ENCODE results near the gene SLC13A3.

Gene SLC13A3

GRCh38 chr20:46652699-46653098 lies 1.4 kb upstream of the SLC13A3 start:
- Histone ChIP-seq H3K9me3 (ENCODE audit: control extremely low read depth in 1 of 5, control insufficient read depth in 4 of 5, insufficient read depth in 2 of 5, low read depth in 1 of 5, low read length in 4 of 5) (peaks cover 0 to 3% (median 0%) of the 10 kb centered on the region in 5 experiments), H3K36me3 (ENCODE audit: control insufficient read depth in 4 of 4, insufficient read depth in 4 of 4, low read length in 3 of 4) (no peaks in the 10 kb centered on the region), H3K4me3 (ENCODE audit: control insufficient read depth in 1 of 7, extremely low read depth in 1 of 7, insufficient read depth in 4 of 7, low read depth in 2 of 7, low read length in 6 of 7) (no peak overlapping the region), H3K4me1 (ENCODE audit: control extremely low read depth in 1 of 4, control insufficient read depth in 4 of 4, insufficient read depth in 4 of 4, low read length in 3 of 4) (peaks cover 0 to 7% (median 3%) of the 10 kb centered on the region in 4 experiments), H3K27ac (ENCODE audit: insufficient read depth in 1 of 2, low read depth in 1 of 2, low read length in 2 of 2, poor library complexity in 1 of 2, severe bottlenecking in 2 of 2) (no peak overlapping the region), H3K27me3 (replicated peaks in 2 of 5; ENCODE audit: control insufficient read depth in 4 of 5, insufficient read depth in 5 of 5, low read length in 4 of 5) (peaks cover 13 to 48% (median 20%) of the 10 kb centered on the region in 5 experiments)
- ChIA-PET POLR2A (no interaction called here), CTCF (interaction anchor here (0.9 kb wide), 1 partner anchor 327 kb away, joined by 3 read pairs; no protein-coding TSS in a partner anchor)
- DNase-seq: no peak

GRCh38 chr20:46650575-46651090 lies 626 bp downstream of the SLC13A3 start:
- peaks cover 0 to 3% (median 0%) of the 10 kb centered on the region in 5 experiments for H3K9me3 ChIP-seq (ENCODE audit: control extremely low read depth in 1 of 5, control insufficient read depth in 4 of 5, insufficient read depth in 2 of 5, low read depth in 1 of 5, low read length in 4 of 5)
- H3K27me3 ChIP-seq (replicated peaks in 2 of 5; ENCODE audit: control insufficient read depth in 4 of 5, insufficient read depth in 5 of 5, low read length in 4 of 5): peaks cover 13 to 48% (median 20%) of the 10 kb centered on the region in 5 experiments
- H3K27ac ChIP-seq (ENCODE audit: insufficient read depth in 1 of 2, low read depth in 1 of 2, low read length in 2 of 2, poor library complexity in 1 of 2, severe bottlenecking in 2 of 2): no peak overlapping the region
- WGBS (ENCODE audit: insufficient coverage): 86% methylated on average over 9 of the region's 10 CpGs
- DNase-seq: no peak
- H3K36me3 ChIP-seq (ENCODE audit: control insufficient read depth in 4 of 4, insufficient read depth in 4 of 4, low read length in 3 of 4): no peaks in the 10 kb centered on the region
- ChIA-PET POLR2A (no interaction called here), CTCF (interaction anchor here (0.7 to 1.1 kb wide), 2 partner anchors 11 to 128 kb away, joined by 3 read pairs; no protein-coding TSS in a partner anchor)
- H3K4me3 ChIP-seq (ENCODE audit: control insufficient read depth in 1 of 7, extremely low read depth in 1 of 7, insufficient read depth in 4 of 7, low read depth in 2 of 7, low read length in 6 of 7): peak overlapping the region in 1 of 7 experiments; percentile 32
- H3K4me1 ChIP-seq (ENCODE audit: control extremely low read depth in 1 of 4, control insufficient read depth in 4 of 4, insufficient read depth in 4 of 4, low read length in 3 of 4): peaks cover 0 to 7% (median 3%) of the 10 kb centered on the region in 4 experiments

- Histone ChIP-seq H3K27ac (ENCODE audit: insufficient read depth in 1 of 2, low read depth in 1 of 2, low read length in 2 of 2, poor library complexity in 1 of 2, severe bottlenecking in 2 of 2) (no peak overlapping the region), H3K36me3 (ENCODE audit: control insufficient read depth in 4 of 4, insufficient read depth in 4 of 4, low read length in 3 of 4) (no peaks in the 10 kb centered on the region), H3K4me3 (ENCODE audit: control insufficient read depth in 1 of 7, extremely low read depth in 1 of 7, insufficient read depth in 4 of 7, low read depth in 2 of 7, low read length in 6 of 7) (no peak overlapping the region), H3K27me3 (replicated peaks in 2 of 5; ENCODE audit: control insufficient read depth in 4 of 5, insufficient read depth in 5 of 5, low read length in 4 of 5) (peaks cover 13 to 49% (median 20%) of the 10 kb centered on the region in 5 experiments), H3K9me3 (ENCODE audit: control extremely low read depth in 1 of 5, control insufficient read depth in 4 of 5, insufficient read depth in 2 of 5, low read depth in 1 of 5, low read length in 4 of 5) (peaks cover 0 to 3% (median 0%) of the 10 kb centered on the region in 5 experiments), H3K4me1 (ENCODE audit: control extremely low read depth in 1 of 4, control insufficient read depth in 4 of 4, insufficient read depth in 4 of 4, low read length in 3 of 4) (peaks cover 0 to 7% (median 3%) of the 10 kb centered on the region in 4 experiments)
- WGBS (ENCODE audit: insufficient coverage): 96% methylated on average over 4 of the region's 9 CpGs
- ChIA-PET CTCF (interaction anchor here (0.7 to 1.7 kb wide), 3 partner anchors 12 to 127 kb away, joined by 3 to 5 read pairs (median 3); no protein-coding TSS in a partner anchor), POLR2A (no interaction called here)
- DNase-seq: no peak
These were observed 1.2 kb downstream of the SLC13A3 start for GRCh38 chr20:46649965-46650542.

GRCh38 chr20:46649650-46649949 lies 1.7 kb downstream of the SLC13A3 start:
- WGBS (ENCODE audit: insufficient coverage): 84% methylated on average over 3 of the region's 3 CpGs
- CTCF ChIA-PET: interaction anchor here (1.1 to 1.7 kb wide), 2 partner anchors 105 to 127 kb away, joined by 3 to 5 read pairs; no protein-coding TSS in a partner anchor

GRCh38 chr20:46648903-46649649 lies 2.2 kb downstream of the SLC13A3 start:
- H3K27me3 ChIP-seq (replicated peaks in 2 of 5; ENCODE audit: control insufficient read depth in 4 of 5, insufficient read depth in 5 of 5, low read length in 4 of 5): peaks cover 13 to 49% (median 22%) of the 10 kb centered on the region in 5 experiments
- H3K36me3 ChIP-seq (ENCODE audit: control insufficient read depth in 4 of 4, insufficient read depth in 4 of 4, low read length in 3 of 4): no peaks in the 10 kb centered on the region
- no peak overlapping the region for H3K4me3 ChIP-seq (ENCODE audit: control insufficient read depth in 1 of 7, extremely low read depth in 1 of 7, insufficient read depth in 4 of 7, low read depth in 2 of 7, low read length in 6 of 7)
- H3K9me3 ChIP-seq (ENCODE audit: control extremely low read depth in 1 of 5, control insufficient read depth in 4 of 5, insufficient read depth in 2 of 5, low read depth in 1 of 5, low read length in 4 of 5): peaks cover 0 to 3% (median 0%) of the 10 kb centered on the region in 5 experiments
- H3K4me1 ChIP-seq (ENCODE audit: control extremely low read depth in 1 of 4, control insufficient read depth in 4 of 4, insufficient read depth in 4 of 4, low read length in 3 of 4): peaks cover 0 to 7% (median 3%) of the 10 kb centered on the region in 4 experiments
- ChIA-PET POLR2A (no interaction called here), CTCF (interaction anchor here (0.7 to 1.7 kb wide), 4 partner anchors 37 to 131 kb away, joined by 3 to 5 read pairs (median 3); no protein-coding TSS in a partner anchor)
- DNase-seq: no peak
- WGBS (ENCODE audit: insufficient coverage): 83% methylated on average over 8 of the region's 8 CpGs
- H3K27ac ChIP-seq (ENCODE audit: insufficient read depth in 1 of 2, low read depth in 1 of 2, low read length in 2 of 2, poor library complexity in 1 of 2, severe bottlenecking in 2 of 2): no peak overlapping the region

More at GRCh38 chr20:46649650-46649949, 1.7 kb downstream of the SLC13A3 start:
- no peak for DNase-seq
- H3K36me3 ChIP-seq (ENCODE audit: control insufficient read depth in 4 of 4, insufficient read depth in 4 of 4, low read length in 3 of 4): no peaks in the 10 kb centered on the region
- no peak overlapping the region for H3K4me3 ChIP-seq (ENCODE audit: control insufficient read depth in 1 of 7, extremely low read depth in 1 of 7, insufficient read depth in 4 of 7, low read depth in 2 of 7, low read length in 6 of 7)
- peaks cover 13 to 49% (median 22%) of the 10 kb centered on the region in 5 experiments for H3K27me3 ChIP-seq (replicated peaks in 2 of 5; ENCODE audit: control insufficient read depth in 4 of 5, insufficient read depth in 5 of 5, low read length in 4 of 5)
- POLR2A ChIA-PET: no interaction called here
- H3K9me3 ChIP-seq (ENCODE audit: control extremely low read depth in 1 of 5, control insufficient read depth in 4 of 5, insufficient read depth in 2 of 5, low read depth in 1 of 5, low read length in 4 of 5): peaks cover 0 to 3% (median 0%) of the 10 kb centered on the region in 5 experiments
- H3K4me1 ChIP-seq (ENCODE audit: control extremely low read depth in 1 of 4, control insufficient read depth in 4 of 4, insufficient read depth in 4 of 4, low read length in 3 of 4): peaks cover 0 to 7% (median 3%) of the 10 kb centered on the region in 4 experiments
- H3K27ac ChIP-seq (ENCODE audit: insufficient read depth in 1 of 2, low read depth in 1 of 2, low read length in 2 of 2, poor library complexity in 1 of 2, severe bottlenecking in 2 of 2): no peak overlapping the region

GRCh38 chr20:46647469-46647868 lies 3.8 kb downstream of the SLC13A3 start:
- no peak for DNase-seq
- WGBS (ENCODE audit: insufficient coverage): 73% methylated on average over 3 of the region's 4 CpGs
- Histone ChIP-seq H3K4me3 (ENCODE audit: control insufficient read depth in 1 of 7, extremely low read depth in 1 of 7, insufficient read depth in 4 of 7, low read depth in 2 of 7, low read length in 6 of 7) (no peak overlapping the region), H3K9me3 (ENCODE audit: control extremely low read depth in 1 of 5, control insufficient read depth in 4 of 5, insufficient read depth in 2 of 5, low read depth in 1 of 5, low read length in 4 of 5) (peaks cover 0 to 3% (median 0%) of the 10 kb centered on the region in 5 experiments), H3K27me3 (replicated peaks in 2 of 5; ENCODE audit: control insufficient read depth in 4 of 5, insufficient read depth in 5 of 5, low read length in 4 of 5) (peaks cover 6 to 41% (median 18%) of the 10 kb centered on the region in 5 experiments), H3K36me3 (ENCODE audit: control insufficient read depth in 4 of 4, insufficient read depth in 4 of 4, low read length in 3 of 4) (no peaks in the 10 kb centered on the region), H3K27ac (ENCODE audit: insufficient read depth in 1 of 2, low read depth in 1 of 2, low read length in 2 of 2, poor library complexity in 1 of 2, severe bottlenecking in 2 of 2) (no peak overlapping the region), H3K4me1 (ENCODE audit: control extremely low read depth in 1 of 4, control insufficient read depth in 4 of 4, insufficient read depth in 4 of 4, low read length in 3 of 4) (peaks cover 0 to 7% (median 3%) of the 10 kb centered on the region in 4 experiments)
- ChIA-PET POLR2A (no interaction called here), CTCF (no interaction called here)
